ENCODE measurements around the gene TWF2.

- TF ChIP-seq USF2 (IDR thresholded peaks at IDR 0.05), result no peak
- TF ChIP-seq ESRRA (IDR thresholded peaks at IDR 0.05; ENCODE audit: borderline replicate concordance, low read length), result no peak
- no peak for TF ChIP-seq HOXA7 (CRISPR knock-in tag; IDR thresholded peaks at IDR 0.05)
- TF ChIP-seq CTCF (IDR thresholded peaks at IDR 0.05), result no peak
- TF ChIP-seq PBX3 (IDR thresholded peaks at IDR 0.05), result no peak
- TF ChIP-seq POLR2AphosphoS2 (conservative IDR thresholded peaks at IDR 0.05; ENCODE audit: low read length), result no peak
- TF ChIP-seq ATOH8 (CRISPR knock-in tag; IDR thresholded peaks at IDR 0.05; ENCODE audit: low read depth), result no peak
Measured at GRCh38 chr3:52226229-52226817, 12.6 kb downstream of the TWF2 start.

Data from A549 (cell line).